OCI-LY1 (cell line): ENCODE data around the gene IPCEF1.

Source experiments
- H2AFZ ChIP-seq: fragments of 200-600 bp; sonication (generic), shearing (Covaris generic); 2 replicates; pipeline ENCODE4 v1.6.0; 2014; ENCODE audit warnings: antibody characterized with exemption, mild to moderate bottlenecking, low read length
- H3F3A ChIP-seq: fragments of 200-600 bp; sonication (generic), shearing (Covaris generic); 2 replicates; pipeline ENCODE4 v1.6.0; 2014; ENCODE audit warnings: mild to moderate bottlenecking, antibody characterized with exemption, low read length, moderate library complexity; ENCODE audit not compliant: insufficient read depth
- H3K27ac ChIP-seq: fragments of 200-600 bp; sonication (generic); 2 replicates; pipeline ENCODE4 v1.5.1; 2014; ENCODE audit warnings: low read length, mixed run types, mild to moderate bottlenecking, low read depth; ENCODE audit not compliant: poor library complexity, severe bottlenecking
- H3K27me3 ChIP-seq: fragments of 200-600 bp; sonication (generic); 2 replicates; pipeline ENCODE4 v1.6.0; 2014; ENCODE audit warnings: antibody characterized with exemption, mild to moderate bottlenecking, low read length, moderate library complexity; ENCODE audit not compliant: insufficient read depth
- H3K36me3 ChIP-seq: fragments of 200-600 bp; sonication (generic); 2 replicates; pipeline ENCODE4 v1.6.1; 2014; ENCODE audit warnings: mild to moderate bottlenecking, antibody characterized with exemption, low read length, moderate library complexity, mixed read lengths; ENCODE audit not compliant: insufficient read depth
- H3K4me1 ChIP-seq: fragments of 200-600 bp; sonication (generic); 2 replicates; pipeline ENCODE4 v1.5.1; 2014; ENCODE audit warnings: mild to moderate bottlenecking, low read length, moderate library complexity; ENCODE audit not compliant: insufficient read depth, severe bottlenecking
- H3K4me2 ChIP-seq: fragments of 200-600 bp; sonication (generic), shearing (Covaris generic); 2 replicates; pipeline ENCODE4 v1.6.1; 2014; ENCODE audit warnings: low read length
- H3K4me3 ChIP-seq: fragments of 200-600 bp; sonication (generic); 2 replicates; pipeline ENCODE4 v1.5.1; 2014; ENCODE audit warnings: low read length, low read depth, mild to moderate bottlenecking, mixed read lengths; ENCODE audit not compliant: poor library complexity, severe bottlenecking
- H3K79me2 ChIP-seq: fragments of 200-600 bp; shearing (Covaris generic); 2 replicates; pipeline ENCODE4 v1.6.1; 2016; ENCODE audit warnings: mixed run types, low read length, mixed read lengths; ENCODE audit not compliant: insufficient read depth
- H3K9ac ChIP-seq: fragments of 200-600 bp; sonication (generic), shearing (Covaris generic); 2 replicates; pipeline ENCODE4 v1.6.1; 2014; ENCODE audit warnings: mild to moderate bottlenecking, low read length, mixed read lengths
- H3K9me2 ChIP-seq: fragments of 200-600 bp; sonication (generic), shearing (Covaris generic); 2 replicates; pipeline ENCODE4 v1.6.1; 2014; ENCODE audit warnings: low read depth, mild to moderate bottlenecking, low read length, mixed read lengths
- H3K9me3 ChIP-seq: fragments of 200-600 bp; shearing (Covaris generic); 2 replicates; pipeline ENCODE4 v1.6.1; 2014; ENCODE audit warnings: low read length, mixed read lengths
- H4K20me1 ChIP-seq: fragments of 200-600 bp; sonication (generic), shearing (Covaris generic); 2 replicates; pipeline ENCODE4 v1.6.0; 2016; ENCODE audit warnings: mild to moderate bottlenecking, low read length; ENCODE audit not compliant: insufficient read depth
- EZH2 ChIP-seq: fragments of 200-600 bp; sonication (generic), shearing (Covaris generic); IDR thresholded peaks from 2 replicates; pipeline ENCODE4 v1.8.0; 2017; ENCODE audit warnings: borderline replicate concordance, mixed run types, mild to moderate bottlenecking, antibody characterized with exemption, low read length, moderate library complexity, mixed read lengths
- TF ChIP-seq, protein P1 (sequence below): fragments of 200-600 bp; sonication (generic), shearing (Covaris generic); IDR thresholded peaks from 2 replicates; pipeline ENCODE4 v1.5.1; 2017; ENCODE audit warnings: mild to moderate bottlenecking, antibody characterized with exemption, low read length, moderate library complexity, mixed read lengths

Gene IPCEF1

DNA sequence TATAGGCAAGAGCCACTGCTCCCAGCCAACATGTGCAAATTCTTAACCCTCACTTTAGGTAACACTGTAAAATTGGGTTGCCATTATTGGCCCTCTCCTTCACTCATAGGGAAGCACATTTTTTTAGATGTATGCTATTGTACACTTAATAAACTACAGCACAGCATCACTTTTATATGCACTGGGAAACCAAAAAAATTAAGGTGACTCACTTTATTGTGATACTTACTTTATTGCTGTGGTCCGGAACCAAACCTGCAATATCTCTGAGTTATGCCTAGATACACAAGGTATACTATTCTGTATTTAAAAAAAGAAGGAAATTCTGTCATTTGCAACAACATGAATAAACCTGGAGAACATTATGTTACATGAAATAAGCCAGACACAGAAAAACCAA is 40.5 kb downstream of the IPCEF1 start:
- Histone ChIP-seq H3K9me2 (no peaks in the 10 kb centered on the region), H3K4me1 (no peaks in the 10 kb centered on the region), H3K36me3 (no peaks in the 10 kb centered on the region), H4K20me1 (no peaks in the 10 kb centered on the region), H2AFZ (no peak overlapping the region), H3K9me3 (no peaks in the 10 kb centered on the region), H3K9ac (no peak overlapping the region), H3K4me3 (no peak overlapping the region), H3K27ac (no peak overlapping the region), H3K79me2 (no peaks in the 10 kb centered on the region), H3K27me3 (no peaks in the 10 kb centered on the region), H3K4me2 (no peak overlapping the region), H3F3A (no peaks in the 10 kb centered on the region)
- TF ChIP-seq, protein P1, sequence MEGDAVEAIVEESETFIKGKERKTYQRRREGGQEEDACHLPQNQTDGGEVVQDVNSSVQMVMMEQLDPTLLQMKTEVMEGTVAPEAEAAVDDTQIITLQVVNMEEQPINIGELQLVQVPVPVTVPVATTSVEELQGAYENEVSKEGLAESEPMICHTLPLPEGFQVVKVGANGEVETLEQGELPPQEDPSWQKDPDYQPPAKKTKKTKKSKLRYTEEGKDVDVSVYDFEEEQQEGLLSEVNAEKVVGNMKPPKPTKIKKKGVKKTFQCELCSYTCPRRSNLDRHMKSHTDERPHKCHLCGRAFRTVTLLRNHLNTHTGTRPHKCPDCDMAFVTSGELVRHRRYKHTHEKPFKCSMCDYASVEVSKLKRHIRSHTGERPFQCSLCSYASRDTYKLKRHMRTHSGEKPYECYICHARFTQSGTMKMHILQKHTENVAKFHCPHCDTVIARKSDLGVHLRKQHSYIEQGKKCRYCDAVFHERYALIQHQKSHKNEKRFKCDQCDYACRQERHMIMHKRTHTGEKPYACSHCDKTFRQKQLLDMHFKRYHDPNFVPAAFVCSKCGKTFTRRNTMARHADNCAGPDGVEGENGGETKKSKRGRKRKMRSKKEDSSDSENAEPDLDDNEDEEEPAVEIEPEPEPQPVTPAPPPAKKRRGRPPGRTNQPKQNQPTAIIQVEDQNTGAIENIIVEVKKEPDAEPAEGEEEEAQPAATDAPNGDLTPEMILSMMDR: no peak
- no peak for TF ChIP-seq EZH2

DNA sequence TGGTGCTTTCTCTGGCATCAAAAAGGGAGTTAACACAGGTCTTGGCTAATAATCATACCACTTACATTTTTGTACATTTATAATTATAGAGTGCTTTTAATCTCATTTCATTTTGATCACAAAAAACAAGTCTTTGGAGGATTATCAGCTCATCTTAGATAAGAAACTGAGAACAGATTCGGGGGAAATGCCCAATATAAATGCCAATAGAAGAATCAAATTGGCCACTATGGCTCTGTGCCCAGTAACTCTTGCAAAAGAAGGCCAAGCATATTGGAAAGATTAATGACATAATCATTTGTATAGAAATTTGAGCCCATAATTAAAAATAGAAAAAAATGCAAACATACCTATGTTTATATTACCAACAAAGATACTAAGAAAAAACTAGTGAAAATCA is 42.5 kb downstream of the IPCEF1 start:
- Histone ChIP-seq H3K4me1 (no peaks in the 10 kb centered on the region), H3K4me3 (no peak overlapping the region), H2AFZ (no peak overlapping the region), H3K27ac (no peak overlapping the region), H3K79me2 (no peaks in the 10 kb centered on the region), H3K27me3 (no peaks in the 10 kb centered on the region), H3K4me2 (no peak overlapping the region), H3K9ac (no peak overlapping the region), H3K9me3 (no peaks in the 10 kb centered on the region), H4K20me1 (no peaks in the 10 kb centered on the region), H3F3A (no peaks in the 10 kb centered on the region), H3K9me2 (no peaks in the 10 kb centered on the region), H3K36me3 (no peaks in the 10 kb centered on the region)
- TF ChIP-seq, protein P1: no peak
- no peak for TF ChIP-seq EZH2

DNA sequence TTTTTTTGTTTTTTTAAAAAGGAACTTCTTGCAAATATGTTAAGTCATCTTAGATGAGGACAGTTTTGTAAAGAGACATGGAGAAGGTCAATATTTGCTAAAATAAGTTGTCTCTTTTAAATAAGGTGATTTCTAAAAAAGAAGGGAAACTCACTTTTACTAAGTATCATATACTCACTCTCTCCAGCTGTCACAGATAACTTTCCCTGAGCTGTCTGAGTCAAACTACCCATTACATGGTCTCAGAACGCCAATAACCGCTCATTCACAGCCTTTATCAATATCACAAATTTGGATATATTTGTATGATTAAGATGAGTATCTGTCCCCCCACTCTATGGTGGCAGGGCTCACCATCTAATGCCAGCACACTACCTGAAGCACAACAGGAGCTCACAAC is 47.6 kb downstream of the IPCEF1 start:
- Histone ChIP-seq H3F3A (no peaks in the 10 kb centered on the region), H2AFZ (no peak overlapping the region), H3K9ac (no peak overlapping the region), H3K4me2 (no peak overlapping the region), H3K27ac (no peak overlapping the region), H3K9me3 (no peaks in the 10 kb centered on the region), H3K9me2 (no peaks in the 10 kb centered on the region), H3K27me3 (no peaks in the 10 kb centered on the region), H3K4me1 (no peaks in the 10 kb centered on the region), H4K20me1 (no peaks in the 10 kb centered on the region), H3K4me3 (no peak overlapping the region), H3K36me3 (no peaks in the 10 kb centered on the region; the same call in 1 of the 2 replicates), H3K79me2 (no peaks in the 10 kb centered on the region)
- TF ChIP-seq, protein P1: no peak
- no peak for TF ChIP-seq EZH2
